ENCODE results near the gene CDR2. TPM values are rescaled to one million over a fixed set of nuclear protein-coding genes. Genes with fewer than 3 reads are reported as not detected.
"Not testable (repeated sequence)": the region's sequence is repeated elsewhere in the genome, so short reads cannot be mapped to it uniquely, and the experiment has no call there.

Gene CDR2
- total RNA-seq, 1 experiment from 2014 or later = 34.2 TPM

- no peak for DNase-seq (ENCODE audit: low spot score)
Observed at GRCh38 chr16:22375963-22376640, 1.7 kb upstream of the CDR2 start.

GRCh38 chr16:22375117-22375962 is 921 bp upstream of the CDR2 start:
- DNase-seq (ENCODE audit: low spot score) = no peak

GRCh38 chr16:22373662-22374310 is 633 bp downstream of the CDR2 start:
- DNase-seq (ENCODE audit: low spot score) = no peak

- no peak for DNase-seq (ENCODE audit: low spot score)
Observed at GRCh38 chr16:22372882-22373661, 1.3 kb downstream of the CDR2 start.

- DNase-seq (ENCODE audit: low spot score) = no peak
Observed at GRCh38 chr16:22370038-22370820, 4.2 kb downstream of the CDR2 start.

- DNase-seq (ENCODE audit: low spot score) = peak; percentile 47
Observed at GRCh38 chr16:22369221-22369811, 5.1 kb downstream of the CDR2 start.

- DNase-seq (ENCODE audit: low spot score) = not testable (repeated sequence)
Observed at GRCh38 chr16:22368200-22368826, 6.1 kb downstream of the CDR2 start.

GRCh38 chr16:22366889-22367288 is 7.5 kb downstream of the CDR2 start:
- DNase-seq (ENCODE audit: low spot score) = no peak

- no peak for DNase-seq (ENCODE audit: low spot score)
Observed at GRCh38 chr16:22366371-22366770, 8.0 kb downstream of the CDR2 start.

GRCh38 chr16:22364241-22364640 is 10.2 kb downstream of the CDR2 start:
- DNase-seq (ENCODE audit: low spot score) = no peak

- no peak for DNase-seq (ENCODE audit: low spot score)
Observed at GRCh38 chr16:22360963-22361659, 13.3 kb downstream of the CDR2 start.

GRCh38 chr16:22359679-22360078 is 14.7 kb downstream of the CDR2 start:
- no peak for DNase-seq (ENCODE audit: low spot score)

GRCh38 chr16:22358000-22358399 is 16.4 kb downstream of the CDR2 start:
- DNase-seq (ENCODE audit: low spot score) = no peak

- no peak for DNase-seq (ENCODE audit: low spot score)
Observed at GRCh38 chr16:22357635-22357971, 16.8 kb downstream of the CDR2 start.

GRCh38 chr16:22356930-22357634 is 17.3 kb downstream of the CDR2 start:
- DNase-seq (ENCODE audit: low spot score) = no peak

- no peak for DNase-seq (ENCODE audit: low spot score)
Observed at GRCh38 chr16:22355487-22355908, 18.9 kb downstream of the CDR2 start.

- DNase-seq (ENCODE audit: low spot score) = no peak
Observed at GRCh38 chr16:22353933-22354541, 20.4 kb downstream of the CDR2 start.

GRCh38 chr16:22353191-22353919 is 21.1 kb downstream of the CDR2 start:
- DNase-seq (ENCODE audit: low spot score) = peak; percentile 90
